A673 (cell line): ENCODE data around the gene IGF2BP1. TPM values are rescaled to one million over a fixed set of nuclear protein-coding genes. Genes with fewer than 3 reads are reported as not detected.

Source experiments
- BruUV-seq: library from RNA; stranded (reverse); fragments of 400-500 nt; replicated peaks from 2 replicates; lab custom pipeline; 2021; lab: Mats Ljungman, UMichigan
- CTCF ChIA-PET: fragments of 300-600 bp; sonication (Branson Sonifier 250); formaldehyde crosslinking; loops from one replicate; lab custom pipeline; 2022; ENCODE audit warnings: antibody characterized with exemption; lab: Charles Lee
- POLR2A ChIA-PET: fragments of 300-600 bp; sonication (Branson Sonifier 250); formaldehyde crosslinking; loops from one replicate; lab custom pipeline; 2022; ENCODE audit warnings: antibody characterized with exemption; ENCODE audit not compliant: low non-redundant PET; lab: Charles Lee
- DNase-seq: peaks from one replicate; pipeline ENCODE4 v3.0.0-alpha.2; 2015; ENCODE audit warnings: low spot score
- H3K27ac ChIP-seq: fragments of 200-600 bp; sonication (generic); 2 replicates; pipeline ENCODE4 v1.5.1; 2016; ENCODE audit warnings: mixed run types, low read depth, mild to moderate bottlenecking, mixed read lengths, antibody characterized with exemption, low read length; ENCODE audit not compliant: poor library complexity, severe bottlenecking
- H3K27me3 ChIP-seq: fragments of 200-600 bp; sonication (generic); replicated peaks from 2 replicates; pipeline ENCODE4 v1.6.1; 2017; ENCODE audit warnings: mixed run types, low read depth, mild to moderate bottlenecking, mixed read lengths, antibody characterized with exemption, low read length; ENCODE audit not compliant: insufficient read depth, poor library complexity
- H3K36me3 ChIP-seq: fragments of 200-600 bp; sonication (generic); 2 replicates; pipeline ENCODE4 v1.6.1; 2016; ENCODE audit warnings: mixed run types, mild to moderate bottlenecking, mixed read lengths, antibody characterized with exemption, low read length; ENCODE audit not compliant: insufficient read depth, poor library complexity, severe bottlenecking
- H3K4me1 ChIP-seq: fragments of 200-600 bp; sonication (generic); 2 replicates; pipeline ENCODE4 v1.6.1; 2017; ENCODE audit warnings: mixed run types, mild to moderate bottlenecking, mixed read lengths, antibody characterized with exemption, low read length; ENCODE audit not compliant: insufficient read depth, poor library complexity, severe bottlenecking
- H3K4me3 ChIP-seq: fragments of 200-600 bp; sonication (generic); 2 replicates; pipeline ENCODE4 v1.5.1; 2016; ENCODE audit warnings: low read depth, mixed run types, mild to moderate bottlenecking, mixed read lengths, low read length; ENCODE audit not compliant: poor library complexity, severe bottlenecking
- H3K9me3 ChIP-seq: fragments of 200-600 bp; sonication (generic); 2 replicates; pipeline ENCODE4 v1.6.1; 2016; ENCODE audit warnings: mixed run types, low read depth, mild to moderate bottlenecking, mixed read lengths, antibody characterized with exemption, low read length; ENCODE audit not compliant: poor library complexity, severe bottlenecking
- EZH2 ChIP-seq: fragments of 200-600 bp; sonication (generic); IDR thresholded peaks from 2 replicates; pipeline ENCODE4 v1.6.1; 2017; ENCODE audit warnings: borderline replicate concordance, low read depth, mild to moderate bottlenecking, mixed read lengths, antibody characterized with exemption, low read length; ENCODE audit not compliant: poor library complexity, severe bottlenecking
- intact Hi-C: fragments of 100-400 bp; cut with micrococcal nuclease; formaldehyde crosslinking; loops from one replicate; pipeline ENCODE4 v1.10.0; 2022; ENCODE audit not compliant: unreplicated experiment
- total RNA-seq: library from RNA; stranded (reverse); gene quantifications from 2 replicates; pipeline ENCODE4 v1.2.3, GENCODE V29; 2021
- TF ChIP-seq, protein P1 (sequence below): fragments of 300-800, 200-600 bp; sonication (generic); conservative IDR thresholded peaks from 2 replicates; pipeline ENCODE4 v1.5.1; 2017; ENCODE audit warnings: low read depth, mild to moderate bottlenecking, antibody characterized with exemption, low read length, moderate library complexity, mixed read lengths

Gene IGF2BP1
- total RNA-seq, 1 experiment from 2014 or later, result 517 TPM

GRCh38 chr17:49001671-49002070, 4.5 kb downstream of the IGF2BP1 start:
- Histone ChIP-seq H3K4me3 (peak overlapping the region; percentile 97), H3K36me3 (peaks cover 78% of the 10 kb centered on the region), H3K27ac (peak overlapping the region; percentile 100), H3K27me3 (no peaks in the 10 kb centered on the region), H3K4me1 (peaks cover 23% of the 10 kb centered on the region), H3K9me3 (no peaks in the 10 kb centered on the region)
- ChIA-PET POLR2A (no interaction called here), CTCF (no interaction called here)
- intact Hi-C loops, result no loop called here
- DNase-seq, result no peak
- no TSS peak for BruUV-seq
- TF ChIP-seq EZH2, result no peak
- TF ChIP-seq, protein P1, sequence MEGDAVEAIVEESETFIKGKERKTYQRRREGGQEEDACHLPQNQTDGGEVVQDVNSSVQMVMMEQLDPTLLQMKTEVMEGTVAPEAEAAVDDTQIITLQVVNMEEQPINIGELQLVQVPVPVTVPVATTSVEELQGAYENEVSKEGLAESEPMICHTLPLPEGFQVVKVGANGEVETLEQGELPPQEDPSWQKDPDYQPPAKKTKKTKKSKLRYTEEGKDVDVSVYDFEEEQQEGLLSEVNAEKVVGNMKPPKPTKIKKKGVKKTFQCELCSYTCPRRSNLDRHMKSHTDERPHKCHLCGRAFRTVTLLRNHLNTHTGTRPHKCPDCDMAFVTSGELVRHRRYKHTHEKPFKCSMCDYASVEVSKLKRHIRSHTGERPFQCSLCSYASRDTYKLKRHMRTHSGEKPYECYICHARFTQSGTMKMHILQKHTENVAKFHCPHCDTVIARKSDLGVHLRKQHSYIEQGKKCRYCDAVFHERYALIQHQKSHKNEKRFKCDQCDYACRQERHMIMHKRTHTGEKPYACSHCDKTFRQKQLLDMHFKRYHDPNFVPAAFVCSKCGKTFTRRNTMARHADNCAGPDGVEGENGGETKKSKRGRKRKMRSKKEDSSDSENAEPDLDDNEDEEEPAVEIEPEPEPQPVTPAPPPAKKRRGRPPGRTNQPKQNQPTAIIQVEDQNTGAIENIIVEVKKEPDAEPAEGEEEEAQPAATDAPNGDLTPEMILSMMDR, result no peak

DNA sequence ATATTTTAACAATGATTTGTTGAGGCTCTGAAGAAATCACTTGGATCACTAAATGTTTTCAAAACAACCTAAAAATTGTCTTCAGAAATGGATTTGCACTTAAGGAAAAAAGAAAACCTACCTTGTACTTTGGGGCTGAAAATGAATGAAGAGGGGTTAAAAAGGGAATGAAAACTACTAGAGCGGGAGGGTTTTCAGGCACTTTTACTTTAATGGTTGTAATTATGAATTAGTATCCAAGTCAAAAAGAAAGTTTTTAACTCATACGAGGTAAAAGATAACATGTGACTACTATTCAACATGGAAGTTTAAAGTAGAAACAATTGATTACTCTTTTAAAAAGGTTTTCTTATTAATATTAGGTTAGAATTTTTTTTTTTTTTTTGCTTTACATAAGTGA, 5.1 kb downstream of the IGF2BP1 start:
- intact Hi-C loops, result no loop called here
- peak overlapping the region; percentile 97 for H3K4me3 ChIP-seq
- ChIA-PET CTCF (no interaction called here), POLR2A (no interaction called here)
- no peak for DNase-seq
- H3K27me3 ChIP-seq, result no peaks in the 10 kb centered on the region
- no peak for TF ChIP-seq EZH2
- TF ChIP-seq, protein P1, result no peak
- no TSS peak for BruUV-seq
- H3K36me3 ChIP-seq, result peaks cover 85% of the 10 kb centered on the region
- peak overlapping the region; percentile 100 for H3K27ac ChIP-seq
- peaks cover 30% of the 10 kb centered on the region for H3K4me1 ChIP-seq
- no peaks in the 10 kb centered on the region for H3K9me3 ChIP-seq

GRCh38 chr17:49002766-49003165, 5.6 kb downstream of the IGF2BP1 start:
- Histone ChIP-seq H3K27ac (peak overlapping the region; percentile 100), H3K4me1 (peaks cover 34% of the 10 kb centered on the region), H3K9me3 (no peaks in the 10 kb centered on the region), H3K27me3 (no peaks in the 10 kb centered on the region), H3K36me3 (peaks cover 88% of the 10 kb centered on the region), H3K4me3 (peak overlapping the region; percentile 97)
- ChIA-PET CTCF (no interaction called here), POLR2A (no interaction called here)
- intact Hi-C loops, result no loop called here
- no peak for DNase-seq
- BruUV-seq, result no TSS peak
- TF ChIP-seq EZH2, result no peak
- TF ChIP-seq, protein P1, result no peak
